ENCODE results near the gene ACTRT1.

The ACTRT1 gene

GRCh38 chrX:128052303-128052702 is at the start of gene ACTRT1:
Gene ACTRT1, minus strand, starts transcription at chrX:128052403. Its CDS starts 197 bp downstream, at chrX:128052206.
- no peak for DNase-seq (ENCODE audit: low read depth)

- DNase-seq (ENCODE audit: low read depth), result no peak
Observed at GRCh38 chrX:128078545-128078944, 26.3 kb upstream of the ACTRT1 start.

DNA sequence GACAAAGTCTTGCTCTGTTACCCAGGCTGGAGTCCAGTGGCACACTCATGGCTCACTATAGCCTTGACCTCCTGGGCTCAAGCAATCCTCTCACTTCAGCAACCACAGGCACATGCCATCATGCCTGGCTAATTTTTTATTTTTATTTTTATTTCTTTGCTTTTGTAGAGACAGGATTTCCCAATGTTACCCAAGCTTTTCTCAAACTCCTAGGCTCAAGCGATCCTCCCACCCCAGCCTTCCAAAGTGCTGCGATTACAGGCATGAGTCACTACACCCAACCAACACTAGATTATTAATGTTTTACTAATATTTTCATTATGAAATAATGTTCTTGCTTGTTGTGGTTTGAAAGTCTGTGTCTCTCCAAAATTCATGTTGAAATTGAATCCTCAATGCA is 5.2 kb upstream of the ACTRT1 start:
- DNase-seq (ENCODE audit: low read depth), result no peak

GRCh38 chrX:128051526-128051925 is 677 bp downstream of the ACTRT1 start:
- DNase-seq (ENCODE audit: low read depth), result no peak

GRCh38 chrX:128035318-128035717 is 16.9 kb downstream of the ACTRT1 start:
- DNase-seq (ENCODE audit: low read depth), result no peak

GRCh38 chrX:128021566-128021965 is 30.6 kb downstream of the ACTRT1 start:
- DNase-seq (ENCODE audit: low read depth), result no peak

DNA sequence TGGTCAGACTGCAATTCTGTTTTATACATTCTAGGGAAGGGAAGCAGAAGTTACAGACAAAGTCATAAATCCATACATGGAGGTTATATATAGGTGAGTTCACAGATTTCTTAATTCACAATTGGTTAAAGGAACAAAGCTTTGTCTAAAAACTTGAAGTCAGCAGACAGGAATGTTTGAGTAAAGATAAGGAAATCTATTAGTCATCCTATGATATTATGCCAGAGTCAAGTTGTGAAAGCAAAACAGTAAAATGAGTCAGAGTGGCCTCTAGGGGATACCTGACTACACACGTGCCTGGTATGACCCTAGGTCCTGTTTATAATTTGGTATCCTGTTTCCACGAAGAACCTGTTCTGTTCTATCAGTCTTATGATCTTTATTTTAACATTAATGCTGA is 31.5 kb downstream of the ACTRT1 start:
- peak; percentile 23 for DNase-seq (ENCODE audit: low read depth)

DNA sequence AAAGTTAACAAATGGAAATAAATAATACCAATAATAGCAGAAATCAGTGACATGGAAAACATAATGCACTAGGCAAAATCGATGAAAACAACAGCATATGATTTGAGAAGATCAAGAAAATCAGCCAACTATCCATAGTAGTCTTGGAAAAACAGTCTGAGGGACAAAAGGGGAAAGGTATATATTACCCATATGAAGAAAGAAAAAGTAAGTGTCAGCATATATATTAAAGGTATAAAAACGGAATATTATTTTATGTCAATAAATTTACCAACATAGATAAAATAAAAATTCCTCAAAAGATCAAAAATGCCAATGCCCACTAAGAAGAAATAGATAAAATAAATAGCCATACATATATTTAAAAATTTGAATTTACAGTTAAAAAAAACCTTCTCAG is 33.0 kb downstream of the ACTRT1 start:
- DNase-seq (ENCODE audit: low read depth), result no peak

- no peak for DNase-seq (ENCODE audit: low read depth)
Observed at GRCh38 chrX:128012015-128012414, 40.2 kb downstream of the ACTRT1 start.

- no peak for DNase-seq (ENCODE audit: low read depth)
Observed at GRCh38 chrX:128007882-128008281, 44.3 kb downstream of the ACTRT1 start.

Data from non-pigmented ciliary epithelial cell (primary cell).